ENCODE data around the gene LTO1.
"Not testable (repeated sequence)": the region's sequence is repeated elsewhere in the genome, so short reads cannot be mapped to it uniquely, and the experiment has no call there.

LTO1 gene

GRCh38 chr11:69695581-69695980 is 20.4 kb upstream of the LTO1 start:
- no peak overlapping the region for H3K4me3 ChIP-seq (replicated peaks; ENCODE audit: low read depth, low read length)
- TF ChIP-seq, protein P1, sequence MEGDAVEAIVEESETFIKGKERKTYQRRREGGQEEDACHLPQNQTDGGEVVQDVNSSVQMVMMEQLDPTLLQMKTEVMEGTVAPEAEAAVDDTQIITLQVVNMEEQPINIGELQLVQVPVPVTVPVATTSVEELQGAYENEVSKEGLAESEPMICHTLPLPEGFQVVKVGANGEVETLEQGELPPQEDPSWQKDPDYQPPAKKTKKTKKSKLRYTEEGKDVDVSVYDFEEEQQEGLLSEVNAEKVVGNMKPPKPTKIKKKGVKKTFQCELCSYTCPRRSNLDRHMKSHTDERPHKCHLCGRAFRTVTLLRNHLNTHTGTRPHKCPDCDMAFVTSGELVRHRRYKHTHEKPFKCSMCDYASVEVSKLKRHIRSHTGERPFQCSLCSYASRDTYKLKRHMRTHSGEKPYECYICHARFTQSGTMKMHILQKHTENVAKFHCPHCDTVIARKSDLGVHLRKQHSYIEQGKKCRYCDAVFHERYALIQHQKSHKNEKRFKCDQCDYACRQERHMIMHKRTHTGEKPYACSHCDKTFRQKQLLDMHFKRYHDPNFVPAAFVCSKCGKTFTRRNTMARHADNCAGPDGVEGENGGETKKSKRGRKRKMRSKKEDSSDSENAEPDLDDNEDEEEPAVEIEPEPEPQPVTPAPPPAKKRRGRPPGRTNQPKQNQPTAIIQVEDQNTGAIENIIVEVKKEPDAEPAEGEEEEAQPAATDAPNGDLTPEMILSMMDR (IDR thresholded peaks at IDR 0.05; ENCODE audit: low read length, missing control alignments), result no peak

GRCh38 chr11:69694781-69695180 is 19.6 kb upstream of the LTO1 start:
- no peak overlapping the region for H3K4me3 ChIP-seq (replicated peaks; ENCODE audit: low read depth, low read length)
- TF ChIP-seq, protein P1 (IDR thresholded peaks at IDR 0.05; ENCODE audit: low read length, missing control alignments), result no peak
- DNase-seq (ENCODE audit: low read depth), result no peak

More at GRCh38 chr11:69695581-69695980, 20.4 kb upstream of the LTO1 start:
- DNase-seq (ENCODE audit: low read depth), result no peak

DNA sequence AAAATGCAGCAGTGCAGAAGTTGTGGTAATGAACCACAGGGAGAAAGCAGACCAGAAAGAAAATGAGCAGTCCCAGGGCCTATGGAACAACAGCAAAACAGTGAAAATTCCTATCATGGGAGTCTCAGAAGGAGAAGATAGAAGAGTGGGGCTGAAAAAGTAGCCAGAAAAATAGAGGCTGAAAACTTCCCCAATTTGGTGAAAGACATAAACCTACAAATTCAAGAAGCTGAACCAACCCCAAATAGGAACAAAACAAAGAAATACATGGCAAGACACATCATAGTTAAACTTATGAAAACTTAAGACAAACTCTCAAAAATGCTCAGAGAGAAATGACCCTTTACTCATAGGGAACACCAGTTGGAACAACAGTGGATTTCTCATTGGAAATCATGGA is 17.3 kb upstream of the LTO1 start:
- H3K4me3 ChIP-seq (replicated peaks; ENCODE audit: low read depth, low read length), result no peak overlapping the region
- DNase-seq (ENCODE audit: low read depth), result no peak
- TF ChIP-seq, protein P1 (IDR thresholded peaks at IDR 0.05; ENCODE audit: low read length, missing control alignments), result no peak

DNA sequence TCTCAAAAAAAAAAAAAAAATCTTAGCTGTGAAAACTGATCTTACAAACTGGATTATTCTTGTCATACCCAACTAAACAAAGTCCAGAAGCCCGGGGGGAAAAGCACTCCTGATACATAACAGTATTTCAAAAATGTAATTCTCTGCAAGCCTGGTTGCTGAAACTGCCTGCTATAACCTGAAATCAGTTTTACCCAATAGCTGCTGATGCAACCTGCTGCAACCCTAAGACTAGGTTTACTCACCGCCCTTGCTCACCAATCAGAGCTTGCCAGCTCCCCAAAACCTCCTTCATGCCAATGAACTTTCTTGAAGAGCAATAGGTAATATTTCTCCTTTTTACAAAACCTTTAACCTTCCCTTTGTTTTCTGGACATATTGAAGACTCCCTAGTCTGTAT is 16.3 kb upstream of the LTO1 start:
- TF ChIP-seq, protein P1 (IDR thresholded peaks at IDR 0.05; ENCODE audit: low read length, missing control alignments), result no peak
- DNase-seq (ENCODE audit: low read depth), result peak; percentile 27
- no peak overlapping the region for H3K4me3 ChIP-seq (replicated peaks; ENCODE audit: low read depth, low read length)

DNA sequence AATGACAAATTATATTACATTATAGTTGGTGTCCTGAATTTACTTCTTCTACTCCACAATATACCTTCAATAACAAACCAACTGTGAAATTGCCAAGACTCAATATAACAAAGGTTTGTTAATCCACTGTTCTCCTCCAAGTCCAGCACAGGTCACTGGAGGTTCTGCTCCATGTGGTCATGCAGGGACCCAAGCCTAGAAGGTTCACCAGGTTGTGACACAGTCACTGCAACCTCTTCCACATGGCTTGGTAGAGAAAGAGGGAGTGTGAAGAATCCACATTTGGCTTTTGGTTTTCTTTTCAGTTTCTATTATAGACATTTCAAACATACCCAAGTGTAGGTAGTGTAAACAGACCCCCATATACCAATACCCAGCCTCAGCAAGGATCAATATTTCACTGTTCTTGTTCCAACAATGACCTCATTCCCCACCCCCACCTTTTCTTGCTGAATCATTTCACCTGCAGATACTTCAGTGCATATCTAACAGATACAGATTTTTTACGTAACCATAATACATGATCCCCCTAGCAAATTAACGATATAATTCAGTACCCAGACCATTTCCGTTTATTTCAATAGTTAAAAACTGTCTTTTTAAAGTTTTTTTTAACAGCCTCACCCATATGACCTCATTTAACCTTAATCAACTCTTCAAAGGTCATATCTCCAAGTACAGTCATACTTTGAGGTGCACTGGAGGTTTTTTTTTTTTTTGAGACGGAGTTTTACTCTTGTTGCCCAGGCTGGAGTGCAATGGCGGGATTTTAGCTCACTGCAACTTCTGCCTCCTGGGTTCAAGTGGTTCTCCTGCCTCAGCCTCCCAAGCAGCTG is 14.5 kb upstream of the LTO1 start:
- no peak for DNase-seq (ENCODE audit: low read depth)
- no peak overlapping the region for H3K4me3 ChIP-seq (replicated peaks; ENCODE audit: low read depth, low read length)
- TF ChIP-seq, protein P1 (IDR thresholded peaks at IDR 0.05; ENCODE audit: low read length, missing control alignments), result no peak

- DNase-seq (ENCODE audit: low read depth); H3K4me3 ChIP-seq (replicated peaks; ENCODE audit: low read depth, low read length): not testable (repeated sequence)
Observed at GRCh38 chr11:69687969-69688771, 13.0 kb upstream of the LTO1 start.

GRCh38 chr11:69686856-69687255 is 11.7 kb upstream of the LTO1 start:
- H3K4me3 ChIP-seq (replicated peaks; ENCODE audit: low read depth, low read length), result no peak overlapping the region
- TF ChIP-seq, protein P1 (IDR thresholded peaks at IDR 0.05; ENCODE audit: low read length, missing control alignments), result no peak
- DNase-seq (ENCODE audit: low read depth), result no peak
